GM23338 (cell line): ENCODE data around the gene ADGRF3. TPM values are rescaled to one million over a fixed set of nuclear protein-coding genes. Genes with fewer than 3 reads are reported as not detected.

Experiments used
- ATAC-seq: fragments of 200-7000 bp; cut with Tn5 transposase; 3 replicates; pipeline ENCODE4 v1.9.1; 2020
- DNase-seq: peaks from one replicate; pipeline ENCODE4 v3.0.0-alpha.2; 2015; ENCODE audit warnings: low spot score
- H2AFZ ChIP-seq: fragments of 200-600 bp; sonication (generic); 2 replicates; pipeline ENCODE4 v1.8.0; 2016; ENCODE audit warnings: antibody characterized with exemption, mild to moderate bottlenecking, moderate library complexity
- H3F3A ChIP-seq: fragments of 200-600 bp; sonication (generic); replicated peaks from 2 replicates; pipeline ENCODE4 v1.8.0; 2017; ENCODE audit warnings: antibody characterized with exemption, mixed run types, low read depth
- H3K27ac ChIP-seq: fragments of 200-600 bp; sonication (generic); 2 replicates; pipeline ENCODE4 v1.6.1; 2016; ENCODE audit warnings: low read depth
- H3K27me3 ChIP-seq: fragments of 200-600 bp; sonication (generic); 2 replicates; pipeline ENCODE4 v1.8.0; 2016; ENCODE audit warnings: mild to moderate bottlenecking, mixed run types, moderate library complexity; ENCODE audit not compliant: insufficient read depth
- H3K36me3 ChIP-seq: fragments of 200-600 bp; sonication (generic); 2 replicates; pipeline ENCODE4 v1.8.0; 2016; ENCODE audit warnings: mild to moderate bottlenecking; ENCODE audit not compliant: insufficient read depth
- H3K4me1 ChIP-seq: fragments of 200-600 bp; sonication (generic); 2 replicates; pipeline ENCODE4 v1.8.0; 2016; ENCODE audit warnings: mild to moderate bottlenecking, moderate library complexity; ENCODE audit not compliant: insufficient read depth
- H3K4me2 ChIP-seq: fragments of 200-600 bp; sonication (generic); 2 replicates; pipeline ENCODE4 v1.7.1; 2017; ENCODE audit warnings: mixed run types
- H3K4me3 ChIP-seq: fragments of 200-600 bp; sonication (generic); 2 replicates; pipeline ENCODE4 v1.6.1; 2016; ENCODE audit warnings: mixed run types
- H3K79me2 ChIP-seq: fragments of 200-600 bp; sonication (generic); replicated peaks from 2 replicates; pipeline ENCODE4 v1.8.0; 2017; ENCODE audit warnings: mild to moderate bottlenecking; ENCODE audit not compliant: insufficient read depth
- H3K9me2 ChIP-seq: fragments of 200-600 bp; sonication (generic); 2 replicates; pipeline ENCODE4 v1.8.0; 2017; ENCODE audit not compliant: insufficient read depth
- H4K20me1 ChIP-seq: fragments of 200-600 bp; sonication (generic); replicated peaks from 2 replicates; pipeline ENCODE4 v1.8.0; 2017; ENCODE audit warnings: mild to moderate bottlenecking; ENCODE audit not compliant: insufficient read depth
- H3K27ac Mint-ChIP-seq: 2 replicates; pipeline ENCODE4 v1.8.0; 2020; ENCODE audit warnings: inconsistent platforms, mild to moderate bottlenecking, moderate library complexity, mixed read lengths
- H3K27me3 Mint-ChIP-seq: 3 replicates; pipeline ENCODE4 v1.8.0; 2022; ENCODE audit warnings: low read depth, mild to moderate bottlenecking, moderate library complexity, mixed read lengths, inconsistent platforms; ENCODE audit not compliant: insufficient read depth, poor library complexity
- H3K36me3 Mint-ChIP-seq: 3 replicates; pipeline ENCODE4 v1.8.0; 2021; ENCODE audit warnings: low read depth, mild to moderate bottlenecking, inconsistent platforms, moderate library complexity, mixed read lengths
- H3K4me1 Mint-ChIP-seq: 3 replicates; pipeline ENCODE4 v1.8.0; 2020; ENCODE audit warnings: mild to moderate bottlenecking, inconsistent platforms, mixed read lengths
- H3K4me3 Mint-ChIP-seq: 3 replicates; pipeline ENCODE4 v1.8.0; 2021; ENCODE audit warnings: moderate library complexity, mild to moderate bottlenecking, inconsistent platforms, mixed read lengths
- H3K9me3 Mint-ChIP-seq: 3 replicates; pipeline ENCODE4 v1.8.0; 2020; ENCODE audit warnings: moderate library complexity, mild to moderate bottlenecking, inconsistent platforms, mixed read lengths
- CREB1 ChIP-seq: fragments of 250-450 bp; sonication (Bioruptor Pico); IDR thresholded peaks from 2 replicates; pipeline ENCODE4 v1.5.0; 2020; ENCODE audit warnings: low read depth, mild to moderate bottlenecking, moderate library complexity
- CTCF ChIP-seq, 2 experiments: fragments of 200-600 bp in 1 of 2; sonication (generic) in 1 of 2; conservative IDR thresholded peaks; 2 replicates each; pipeline versions ENCODE4 v1.5.1 to v1.6.1; 2016 to 2017; ENCODE audit warnings: antibody characterized with exemption in 2 of 2, low read depth in 2 of 2, mild to moderate bottlenecking in 2 of 2, moderate library complexity in 1 of 2
- ETS1 ChIP-seq: IDR thresholded peaks from 2 replicates; pipeline ENCODE4 v1.6.1; 2016; ENCODE audit warnings: antibody characterized with exemption
- EZH2 ChIP-seq: fragments of 200-600 bp; sonication (generic); IDR thresholded peaks from one replicate; pipeline ENCODE4 v1.8.0; 2017; ENCODE audit warnings: antibody characterized with exemption, mild to moderate bottlenecking, low read depth; ENCODE audit not compliant: unreplicated experiment
- EZH2phosphoT487 ChIP-seq: fragments of 200-600 bp; sonication (generic); IDR thresholded peaks from one replicate; pipeline ENCODE4 v1.8.1; 2018; ENCODE audit warnings: antibody characterized with exemption; ENCODE audit not compliant: unreplicated experiment
- JUNB ChIP-seq: IDR thresholded peaks from one replicate; pipeline ENCODE4 v1.6.1; 2016; ENCODE audit warnings: antibody characterized with exemption; ENCODE audit not compliant: unreplicated experiment
- NANOG ChIP-seq: IDR thresholded peaks from 2 replicates; pipeline ENCODE4 v1.6.1; 2016; ENCODE audit warnings: antibody characterized with exemption, borderline replicate concordance
- POLR2AphosphoS5 ChIP-seq: IDR thresholded peaks from 2 replicates; pipeline ENCODE4 v1.6.1; 2016; ENCODE audit warnings: antibody characterized with exemption, low read depth
- REST ChIP-seq: IDR thresholded peaks from one replicate; pipeline ENCODE4 v1.6.1; 2018; ENCODE audit warnings: antibody characterized with exemption; ENCODE audit not compliant: unreplicated experiment
- STAT1 ChIP-seq: IDR thresholded peaks from one replicate; pipeline ENCODE4 v1.6.1; 2016; ENCODE audit warnings: antibody characterized with exemption; ENCODE audit not compliant: unreplicated experiment
- ZNF114 ChIP-seq: fragments of 250-450 bp; sonication (Bioruptor Pico); IDR thresholded peaks from 2 replicates; pipeline ENCODE4 v1.5.0; 2020; ENCODE audit warnings: mild to moderate bottlenecking, moderate library complexity
- ZNF331 ChIP-seq: fragments of 250-450 bp; sonication (Bioruptor Pico); IDR thresholded peaks from 2 replicates; pipeline ENCODE4 v1.5.0; 2020; ENCODE audit warnings: low read depth, mild to moderate bottlenecking, moderate library complexity
- ZNF462 ChIP-seq: fragments of 250-450 bp; sonication (Bioruptor Pico); IDR thresholded peaks from 2 replicates; pipeline ENCODE4 v1.5.0; 2020; ENCODE audit warnings: mild to moderate bottlenecking, moderate library complexity
- polyA plus RNA-seq: library from polyadenylated mRNA; unstranded; fragments of >200 nt; fragmentation: Nextera tagmentation; extraction: Ambion mirVana; gene quantifications from 2 replicates; pipeline ENCODE4 v1.2.1, GENCODE V29; 2016
- total RNA-seq: library from RNA; depleted of rRNA; stranded (reverse); fragments of >200 nt; shearing (Covaris generic); gene quantifications from 2 replicates; pipeline ENCODE4 v1.2.3, GENCODE V29; 2014

ADGRF3 gene
- total and polyA plus RNA-seq, 2 experiments from 2014 or later, result 0.38 to 0.39 TPM

GRCh38 chr2:26302846-26303245 is 43.7 kb downstream of the ADGRF3 start:
- Histone ChIP-seq H3K79me2 (no peaks in the 10 kb centered on the region), H3K36me3 (no peaks in the 10 kb centered on the region), H3K4me2 (no peak overlapping the region), H3K27ac (no peak overlapping the region), H3K4me3 (no peak overlapping the region), H3K9me2 (no peaks in the 10 kb centered on the region), H3K27me3 (no peaks in the 10 kb centered on the region), H2AFZ (no peak overlapping the region), H3F3A (no peaks in the 10 kb centered on the region), H3K4me1 (peaks cover 22% of the 10 kb centered on the region), H4K20me1 (no peaks in the 10 kb centered on the region)
- H3K36me3 Mint-ChIP-seq, result peaks cover 2% of the 10 kb centered on the region; the same call in 1 of the 3 replicates
- DNase-seq, result no peak
- H3K4me1 Mint-ChIP-seq, result peaks cover 10% of the 10 kb centered on the region; the same call in 2 of the 3 replicates
- H3K27me3 Mint-ChIP-seq, result no peaks in the 10 kb centered on the region
- H3K27ac Mint-ChIP-seq, result no peak overlapping the region
- no peak for TF ChIP-seq REST
- TF ChIP-seq POLR2AphosphoS5, result no peak
- no peak for TF ChIP-seq NANOG
- no peak for TF ChIP-seq CREB1 (CRISPR knock-in tag)
- no peak for TF ChIP-seq ZNF462 (CRISPR knock-in tag)
- TF ChIP-seq JUNB, result no peak
- no peak for TF ChIP-seq EZH2
- no peak for TF ChIP-seq STAT1
- no peak for TF ChIP-seq EZH2phosphoT487
- no peak for TF ChIP-seq CTCF (conservative IDR thresholded peaks at IDR 0.05; ENCODE audit: low read depth in 2 of 2)
- no peak for TF ChIP-seq ETS1
- no peak for TF ChIP-seq ZNF331 (CRISPR knock-in tag)
- TF ChIP-seq ZNF114 (CRISPR knock-in tag), result no peak
- H3K4me3 Mint-ChIP-seq, result no peak overlapping the region
- ATAC-seq, result no peak
- no peaks in the 10 kb centered on the region for H3K9me3 Mint-ChIP-seq
